ENCODE data around the gene CASP9.

GRCh38 chr1:15454256-15454655 lies 69.8 kb downstream of the CASP9 start:
- TF ChIP-seq, protein P1, sequence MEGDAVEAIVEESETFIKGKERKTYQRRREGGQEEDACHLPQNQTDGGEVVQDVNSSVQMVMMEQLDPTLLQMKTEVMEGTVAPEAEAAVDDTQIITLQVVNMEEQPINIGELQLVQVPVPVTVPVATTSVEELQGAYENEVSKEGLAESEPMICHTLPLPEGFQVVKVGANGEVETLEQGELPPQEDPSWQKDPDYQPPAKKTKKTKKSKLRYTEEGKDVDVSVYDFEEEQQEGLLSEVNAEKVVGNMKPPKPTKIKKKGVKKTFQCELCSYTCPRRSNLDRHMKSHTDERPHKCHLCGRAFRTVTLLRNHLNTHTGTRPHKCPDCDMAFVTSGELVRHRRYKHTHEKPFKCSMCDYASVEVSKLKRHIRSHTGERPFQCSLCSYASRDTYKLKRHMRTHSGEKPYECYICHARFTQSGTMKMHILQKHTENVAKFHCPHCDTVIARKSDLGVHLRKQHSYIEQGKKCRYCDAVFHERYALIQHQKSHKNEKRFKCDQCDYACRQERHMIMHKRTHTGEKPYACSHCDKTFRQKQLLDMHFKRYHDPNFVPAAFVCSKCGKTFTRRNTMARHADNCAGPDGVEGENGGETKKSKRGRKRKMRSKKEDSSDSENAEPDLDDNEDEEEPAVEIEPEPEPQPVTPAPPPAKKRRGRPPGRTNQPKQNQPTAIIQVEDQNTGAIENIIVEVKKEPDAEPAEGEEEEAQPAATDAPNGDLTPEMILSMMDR (conservative IDR thresholded peaks at IDR 0.05 in 1 of 2, IDR thresholded peaks at IDR 0.05 in 1 of 2; ENCODE audit: extremely low read depth in 1 of 2, insufficient read depth in 1 of 2, low read depth in 1 of 2, low read length in 2 of 2), result no peak
- TF ChIP-seq EZH2 (IDR thresholded peaks at IDR 0.05; ENCODE audit: borderline replicate concordance, low read length), result no peak

Measured in mammary epithelial cell (primary cell).